H1 (cell line): Measurements from ENCODE around the gene ATP6V0D1. TPM values are rescaled to one million over a fixed set of nuclear protein-coding genes. Genes with fewer than 3 reads are reported as not detected.
A peak's percentile ranks its signal among the peaks of the same experiment; 100 is the strongest.

Experiments used
- ATF3 ChIP-seq: IDR thresholded peaks from 2 replicates; pipeline ENCODE4 v1.6.1; 2011; ENCODE audit warnings: low read depth, mild to moderate bottlenecking, low read length; ENCODE audit not compliant: insufficient read depth
- BRCA1 ChIP-seq: IDR thresholded peaks from 2 replicates; pipeline ENCODE4 v1.6.1; 2012; ENCODE audit warnings: low read depth, low read length, improper control_type of control experiment
- CBX8 ChIP-seq: fragments of 300-800, 300-1000 bp; sonication (generic); IDR thresholded peaks from 2 replicates; pipeline ENCODE4 v1.7.1; 2016; ENCODE audit warnings: low read depth, low read length, borderline replicate concordance
- CEBPB ChIP-seq: IDR thresholded peaks from 2 replicates; pipeline ENCODE4 v1.6.1; 2012; ENCODE audit warnings: low read depth, low read length
- CHD2 ChIP-seq: IDR thresholded peaks from 2 replicates; pipeline ENCODE4 v1.6.1; 2012; ENCODE audit warnings: low read length, improper control_type of control experiment
- CREB1 ChIP-seq: IDR thresholded peaks from 2 replicates; pipeline ENCODE4 v1.6.1; 2012; ENCODE audit warnings: inconsistent platforms
- CTCF ChIP-seq, 3 experiments: IDR thresholded peaks; 1 replicate in 2 of 3; 2 replicates in 1 of 3; pipeline versions ENCODE4 v1.5.1 to v1.6.1; 2011; ENCODE audit warnings: low read length in 3 of 3, mild to moderate bottlenecking in 3 of 3, inconsistent platforms in 2 of 3, low read depth in 1 of 3, moderate library complexity in 1 of 3; ENCODE audit not compliant: insufficient read depth in 1 of 3; ENCODE audit errors: control extremely low read depth in 1 of 3
- FOSL1 ChIP-seq: IDR thresholded peaks from 2 replicates; pipeline ENCODE4 v1.6.1; 2011; ENCODE audit warnings: mild to moderate bottlenecking, low read depth, low read length, moderate library complexity; ENCODE audit not compliant: insufficient read depth
- GABPA ChIP-seq: IDR thresholded peaks from 2 replicates; pipeline ENCODE4 v1.6.1; 2011; ENCODE audit warnings: mild to moderate bottlenecking, low read length, moderate library complexity, borderline replicate concordance; ENCODE audit not compliant: insufficient read depth
- GTF2F1 ChIP-seq: IDR thresholded peaks from 2 replicates; pipeline ENCODE4 v1.6.1; 2012; ENCODE audit warnings: low read depth, low read length, improper control_type of control experiment, borderline replicate concordance
- KDM5A ChIP-seq: fragments of 200-600 bp; IDR thresholded peaks from 2 replicates; pipeline ENCODE4 v1.7.1; 2012; ENCODE audit warnings: mild to moderate bottlenecking, low read length, inconsistent platforms, mixed read lengths
- PHF8 ChIP-seq: fragments of 200-600 bp; sonication (generic); conservative IDR thresholded peaks from 2 replicates; pipeline ENCODE4 v1.7.1; 2012; ENCODE audit warnings: low read depth, mild to moderate bottlenecking, inconsistent platforms, low read length, moderate library complexity
- POLR2A ChIP-seq, 2 experiments: IDR thresholded peaks; 1 replicate in 1 of 2; 2 replicates in 1 of 2; pipeline ENCODE4 v1.6.1; 2011; ENCODE audit warnings: low read depth in 2 of 2, low read length in 2 of 2, mild to moderate bottlenecking in 2 of 2; ENCODE audit errors: control extremely low read depth in 1 of 2
- RNF2 ChIP-seq: fragments of 200-900, 300-1000 bp; sonication (generic); IDR thresholded peaks from 2 replicates; pipeline ENCODE4 v1.7.1; 2016; ENCODE audit warnings: borderline replicate concordance, low read depth, mild to moderate bottlenecking, antibody characterized with exemption, low read length; ENCODE audit not compliant: poor library complexity, severe bottlenecking; ENCODE audit errors: missing control alignments
- SAP30 ChIP-seq: fragments of 300-600 bp; sonication (generic); IDR thresholded peaks from 2 replicates; pipeline ENCODE4 v1.7.1; 2012; ENCODE audit warnings: low read length, moderate library complexity, mild to moderate bottlenecking, inconsistent platforms; ENCODE audit not compliant: insufficient read depth, insufficient replicate concordance
- SIN3A ChIP-seq, 2 experiments: IDR thresholded peaks in 1 of 2; conservative IDR thresholded peaks in 1 of 2; 2 replicates each; pipeline ENCODE4 v1.6.1; 2011 to 2012; ENCODE audit warnings: low read length in 2 of 2, improper control_type of control experiment in 1 of 2, low read depth in 1 of 2, mild to moderate bottlenecking in 1 of 2
- SP1 ChIP-seq: IDR thresholded peaks from 2 replicates; pipeline ENCODE4 v1.6.1; 2011; ENCODE audit warnings: low read depth, low read length
- TAF1 ChIP-seq: IDR thresholded peaks from 2 replicates; pipeline ENCODE4 v1.6.1; 2011; ENCODE audit warnings: mild to moderate bottlenecking, low read depth, low read length
- TAF7 ChIP-seq: optimal IDR thresholded peaks from 2 replicates; pipeline ENCODE3; 2011; ENCODE audit warnings: low read depth, mild to moderate bottlenecking, inconsistent platforms, low read length, moderate library complexity, borderline replicate concordance
- TBP ChIP-seq: IDR thresholded peaks from 2 replicates; pipeline ENCODE4 v1.6.1; 2011; ENCODE audit warnings: low read depth, low read length, improper control_type of control experiment
- YY1 ChIP-seq: IDR thresholded peaks from 2 replicates; pipeline ENCODE4 v1.6.1; 2011; ENCODE audit warnings: low read depth, mild to moderate bottlenecking, low read length
- polyA plus RNA-seq, 7 experiments: library from polyadenylated mRNA; depleted of rRNA in 3 of 7; stranded (reverse) in 5 of 7; unstranded in 2 of 7; fragments of >200 nt in 5 of 7; fragments of 200-250 nt in 2 of 7; gene quantifications; 1 replicate in 5 of 7; 2 replicates in 1 of 7; 4 replicates in 1 of 7; pipeline versions ENCODE4 v1.2.1 to v1.2.3, GENCODE V29; 2011 to 2013; ENCODE audit warnings: missing spikeins in 2 of 7, mixed read lengths in 2 of 7
- total RNA-seq: library from RNA; stranded (reverse); fragmentation: NEBNext Ultra II Directional; extraction: Animal tissue kit (Norgen Biotek cat#: 25700); gene quantifications from 2 replicates; pipeline ENCODE4 v1.2.1, GENCODE V29; 2021

ATP6V0D1 gene
- total and polyA plus RNA-seq, 2 of the 8 experiments (the other 6 are each of a cell fraction or from before 2014, with no cell fraction given): 47.3 to 134 TPM

GRCh38 chr16:67480833-67481560, at the start of gene ATP6V0D1 (continued):
- TF ChIP-seq SIN3A (conservative IDR thresholded peaks at IDR 0.05 in 1 of 2, IDR thresholded peaks at IDR 0.05 in 1 of 2; ENCODE audit: low read depth in 1 of 2, low read length in 2 of 2): peak; percentile 99 to 100
- TF ChIP-seq GTF2F1: no peak
- TF ChIP-seq RNF2: no peak
- peak; percentile 100 for TF ChIP-seq ATF3
- peak; percentile 60; the same call in 1 of the 2 replicates for TF ChIP-seq YY1
- TF ChIP-seq TBP: peak; percentile 52
- peak; percentile 73 for TF ChIP-seq KDM5A
- TF ChIP-seq TAF7: no peak
- TF ChIP-seq CREB1: peak; percentile 90
- TF ChIP-seq CHD2: peak; percentile 18; the same call in 1 of the 2 replicates
- TF ChIP-seq FOSL1: no peak; the same call in 1 of the 2 replicates
- peak; percentile 80 for TF ChIP-seq TAF1
- TF ChIP-seq SAP30: peak; percentile 70
- peak; percentile 65; the same call in 1 of the 2 replicates for TF ChIP-seq SP1
- peak; percentile 75 to 90 (median 84) for TF ChIP-seq CTCF (IDR thresholded peaks at IDR 0.05; ENCODE audit: control extremely low read depth in 1 of 3, insufficient read depth in 1 of 3, low read depth in 1 of 3, low read length in 3 of 3)
- TF ChIP-seq GABPA: 0 out of 2 replicates have a peak, but pooled peaks have one; percentile 12
- no peak; the same call in 1 of the 2 replicates for TF ChIP-seq BRCA1
- peak in 1 of 2 experiments; percentile 70; a peak in 2 of 3 replicates for TF ChIP-seq POLR2A (IDR thresholded peaks at IDR 0.05; ENCODE audit: control extremely low read depth in 1 of 2, low read depth in 2 of 2, low read length in 2 of 2)
- peak; percentile 65 for TF ChIP-seq PHF8
- no peak for TF ChIP-seq CEBPB
- TF ChIP-seq CBX8: no peak
